Measurements from ENCODE around the gene CLCN2. TPM values are rescaled to one million over a fixed set of nuclear protein-coding genes. Genes with fewer than 3 reads are reported as not detected.

The CLCN2 gene
- total and polyA plus RNA-seq, 2 of the 4 experiments (the other 2 are of a cell fraction) = 2.9 to 5.8 TPM

GRCh38 chr3:184368116-184368515 lies 6.7 kb upstream of the CLCN2 start:
- no peak overlapping the region for H2AFZ ChIP-seq (replicated peaks; ENCODE audit: low read length, poor library complexity)
- POLR2A ChIA-PET (ENCODE audit: unreplicated experiment) = no interaction called here
- H4K5ac ChIP-seq (ENCODE audit: low read depth, low read length) = no peak overlapping the region
- H3K36me3 ChIP-seq (ENCODE audit: control insufficient read depth, insufficient read depth, low read length) = peaks cover 17% of the 10 kb centered on the region
- no peak overlapping the region for H3K23ac ChIP-seq (ENCODE audit: low read depth, low read length)
- no peak overlapping the region for H3K27ac ChIP-seq (ENCODE audit: insufficient read depth, low read length)
- H2AK5ac ChIP-seq (ENCODE audit: low read depth, low read length) = no peak overlapping the region
- H4K91ac ChIP-seq (ENCODE audit: insufficient read depth, low read depth, low read length) = no peak overlapping the region
- BruUV-seq (replicated peaks) = no TSS peak
- no peak overlapping the region for H3K4ac ChIP-seq (ENCODE audit: low read depth, low read length)
- H3K14ac ChIP-seq (replicated peaks; ENCODE audit: low read depth, low read length) = no peak overlapping the region
- peaks cover 1% of the 10 kb centered on the region; the same call in 1 of the 2 replicates for H3K27me3 ChIP-seq (ENCODE audit: control insufficient read depth, insufficient read depth, low read length)
- no peak for ATAC-seq (ENCODE audit: low read depth)
- intact Hi-C loops (cut with micrococcal nuclease) (no loop called here), dilution Hi-C loops (cut with HindIII; ENCODE audit: low sequenced_read_pairs, unreplicated experiment) (loop anchor here (25.0 kb wide), 1 partner anchor 169 kb away; no protein-coding TSS in a partner anchor), in situ Hi-C loops (cut with MboI; ENCODE audit: low sequenced_read_pairs) (no loop called here)
- no peaks in the 10 kb centered on the region for H3K9me1 ChIP-seq (ENCODE audit: insufficient read depth, low read length)
- H3K18ac ChIP-seq (ENCODE audit: low read depth, low read length) = no peak overlapping the region
- peaks cover 11% of the 10 kb centered on the region; the same call in 1 of the 2 replicates for H4K20me1 ChIP-seq (ENCODE audit: insufficient read depth, low read length)
- H2BK20ac ChIP-seq (ENCODE audit: low read depth, low read length) = no peak overlapping the region
- no peak for DNase-seq
- H2BK15ac ChIP-seq (ENCODE audit: low read depth, low read length) = no peak overlapping the region
- TF ChIP-seq ELK1 (IDR thresholded peaks at IDR 0.05; ENCODE audit: borderline replicate concordance, low read depth, low read length) (no peak), MXI1 (IDR thresholded peaks at IDR 0.05; ENCODE audit: borderline replicate concordance, low read depth, low read length) (no peak), RAD21 (IDR thresholded peaks at IDR 0.05; ENCODE audit: low read length) (no peak), MAFK (IDR thresholded peaks at IDR 0.05; ENCODE audit: low read depth, low read length) (no peak), MAZ (IDR thresholded peaks at IDR 0.05; ENCODE audit: borderline replicate concordance, low read depth, low read length) (no peak)
- 93% methylated on average over 4 of the region's 9 CpGs; no CpG with 5 or more reads in 1 of the 2 experiments for WGBS, 2 experiments (ENCODE audit: extremely low coverage in 2 of 2, insufficient read length in 1 of 2)
- H3K4me3 ChIP-seq (ENCODE audit: insufficient read depth, low read depth, low read length) = no peak overlapping the region
- no peaks in the 10 kb centered on the region for H3K9me3 ChIP-seq (ENCODE audit: control insufficient read depth, insufficient read depth, low read length)
- no peak overlapping the region for H4K8ac ChIP-seq (ENCODE audit: low read depth in 2 of 2, low read length in 2 of 2)
- peaks cover 6% of the 10 kb centered on the region; the same call in 1 of the 2 replicates for H3K4me1 ChIP-seq (ENCODE audit: control insufficient read depth, insufficient read depth, low read length)
- no peak overlapping the region for H2BK120ac ChIP-seq (ENCODE audit: low read depth, low read length)
- no peak overlapping the region for H3K9ac ChIP-seq (ENCODE audit: low read depth, low read length)
- H2BK5ac ChIP-seq (ENCODE audit: low read depth, low read length, poor library complexity, severe bottlenecking) = no peak overlapping the region
- no peak overlapping the region for H3K56ac ChIP-seq (ENCODE audit: extremely low read depth, insufficient read depth, low read length)
- no peak overlapping the region for H2AK9ac ChIP-seq (replicated peaks; ENCODE audit: low read depth, low read length, poor library complexity)
- peaks cover 2 to 33% of the 10 kb centered on the region in 2 experiments for H3K79me1 ChIP-seq (ENCODE audit: low read depth in 1 of 2, low read length in 2 of 2)
- CTCF ChIA-PET = interaction anchor here (0.8 kb wide), 1 partner anchor 226 kb away, joined by 3 read pairs; no protein-coding TSS in a partner anchor
- no peak overlapping the region for H3K4me2 ChIP-seq (ENCODE audit: low read depth, low read length)

Data from IMR-90 (cell line).